Measurements from ENCODE around the gene THAP12. TPM values are rescaled to one million over a fixed set of nuclear protein-coding genes. Genes with fewer than 3 reads are reported as not detected.

THAP12 gene
- total RNA-seq, 2 experiments from 2014 or later = 51.1 to 52.9 TPM

DNA sequence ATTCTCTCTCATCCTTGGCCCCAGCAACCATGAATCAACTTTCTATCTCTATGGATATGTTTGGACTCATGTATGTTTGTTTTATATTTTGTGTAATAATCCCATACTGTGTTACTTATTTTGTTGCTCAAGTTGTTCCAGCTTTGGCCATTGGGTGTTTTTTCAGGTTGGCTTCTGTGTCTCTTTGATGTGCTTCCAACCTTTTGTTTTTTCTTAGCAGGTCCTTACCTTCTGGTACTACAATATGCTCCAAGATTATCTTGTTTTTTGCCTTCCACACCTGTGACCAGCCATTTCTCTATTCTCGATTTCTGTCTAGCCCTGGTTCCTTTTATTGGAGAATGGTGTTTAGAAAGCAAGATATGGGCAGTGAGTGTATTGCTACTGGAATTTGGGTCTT is 14.4 kb upstream of the THAP12 start:
- no peak for DNase-seq
- H3K27ac Mint-ChIP-seq = no peak overlapping the region
- H3K4me1 Mint-ChIP-seq = no peaks in the 10 kb centered on the region
- no peaks in the 10 kb centered on the region for H3K27me3 Mint-ChIP-seq
- H3K4me3 Mint-ChIP-seq = no peak overlapping the region
- CTCF ChIA-PET = no interaction called here
- H3K9me3 Mint-ChIP-seq = no peaks in the 10 kb centered on the region
- POLR2A ChIA-PET = interaction anchor here (1.1 kb wide), 1 partner anchor 15 kb away, joined by 3 read pairs; no protein-coding TSS in a partner anchor
- no peaks in the 10 kb centered on the region for H3K36me3 Mint-ChIP-seq (ENCODE audit: low read depth)

DNA sequence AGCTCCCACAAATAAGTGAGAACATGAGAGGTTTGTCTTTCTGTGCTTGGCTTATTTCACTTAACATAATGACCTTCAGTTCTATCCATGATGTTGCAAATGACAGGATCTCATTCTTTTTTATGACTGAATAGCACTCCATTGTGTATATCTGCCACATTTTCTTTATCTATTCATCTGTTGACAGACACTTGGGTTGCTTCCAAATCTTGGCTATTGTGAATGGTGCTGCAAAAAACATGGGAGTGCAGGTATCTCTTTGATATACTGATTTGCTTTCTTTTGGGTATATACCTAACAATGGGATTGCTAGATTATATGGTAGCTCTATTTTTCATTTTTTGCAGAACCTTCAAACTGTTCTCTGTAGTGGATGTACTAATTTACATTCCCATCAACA is 13.5 kb upstream of the THAP12 start:
- no peaks in the 10 kb centered on the region for H3K36me3 Mint-ChIP-seq (ENCODE audit: low read depth)
- POLR2A ChIA-PET = no interaction called here
- no peak overlapping the region for H3K4me3 Mint-ChIP-seq
- no peaks in the 10 kb centered on the region for H3K4me1 Mint-ChIP-seq
- CTCF ChIA-PET = no interaction called here
- no peaks in the 10 kb centered on the region for H3K27me3 Mint-ChIP-seq
- H3K27ac Mint-ChIP-seq = no peak overlapping the region
- H3K9me3 Mint-ChIP-seq = no peaks in the 10 kb centered on the region
- no peak for DNase-seq

DNA sequence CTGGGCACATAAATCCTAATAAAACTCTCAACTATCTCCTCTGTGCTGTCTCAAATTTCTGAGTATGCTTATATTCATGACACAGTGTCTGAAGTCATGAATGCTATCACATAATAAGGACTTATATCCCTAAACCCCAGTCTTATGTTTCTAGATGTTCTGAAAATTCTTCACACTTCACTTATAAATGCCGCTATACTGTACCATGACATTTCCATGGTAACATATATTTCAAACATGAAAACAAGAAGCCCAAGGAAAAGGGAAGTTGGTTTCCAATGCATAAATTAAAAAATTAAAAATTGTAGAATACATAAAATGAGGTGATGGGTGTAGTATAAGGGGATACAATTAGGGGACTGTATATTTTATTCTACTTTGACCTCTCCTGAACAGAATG is 11.9 kb upstream of the THAP12 start:
- no peak for DNase-seq
- Mint-ChIP-seq H3K4me3 (no peak overlapping the region), H3K9me3 (no peaks in the 10 kb centered on the region), H3K27me3 (no peaks in the 10 kb centered on the region), H3K4me1 (no peaks in the 10 kb centered on the region), H3K36me3 (ENCODE audit: low read depth) (no peaks in the 10 kb centered on the region), H3K27ac (no peak overlapping the region)
- POLR2A ChIA-PET = no interaction called here
- CTCF ChIA-PET = no interaction called here

DNA sequence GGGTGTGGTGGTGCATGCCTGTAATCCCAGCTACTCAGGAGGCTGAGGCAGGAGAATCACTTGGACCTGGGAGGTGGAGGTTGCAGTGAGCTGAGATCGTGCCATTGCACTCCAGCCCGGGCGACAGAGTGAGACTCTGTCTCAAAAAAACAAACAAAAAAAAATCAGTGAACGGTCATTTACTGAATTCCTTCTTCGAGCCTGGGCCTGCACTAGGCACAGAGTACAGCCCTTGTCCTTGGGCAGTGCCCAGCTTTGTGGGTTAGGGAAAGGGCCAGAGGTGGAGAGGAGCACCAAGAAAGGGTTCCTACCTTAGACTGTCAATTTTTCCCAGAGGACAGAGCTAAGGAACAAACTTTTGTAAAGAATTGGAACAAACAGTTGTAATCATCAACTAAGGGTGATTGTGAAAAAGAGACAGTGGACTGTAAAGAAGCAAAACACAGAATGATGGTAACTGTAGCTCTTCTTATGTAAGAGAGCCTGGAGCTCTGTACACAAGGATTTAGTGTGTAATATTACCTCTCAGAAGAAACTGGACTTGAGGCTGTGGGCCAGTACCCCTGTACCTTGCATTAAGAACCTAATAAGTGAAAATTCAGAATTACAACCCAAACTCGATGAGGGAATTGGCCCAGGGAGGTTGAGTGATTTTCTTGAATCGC is 11.0 kb upstream of the THAP12 start:
- ChIA-PET POLR2A (no interaction called here), CTCF (interaction anchor here (0.7 kb wide), 1 partner anchor 66 kb away, joined by 3 read pairs; no protein-coding TSS in a partner anchor)
- H3K36me3 Mint-ChIP-seq (ENCODE audit: low read depth) = no peaks in the 10 kb centered on the region

DNA sequence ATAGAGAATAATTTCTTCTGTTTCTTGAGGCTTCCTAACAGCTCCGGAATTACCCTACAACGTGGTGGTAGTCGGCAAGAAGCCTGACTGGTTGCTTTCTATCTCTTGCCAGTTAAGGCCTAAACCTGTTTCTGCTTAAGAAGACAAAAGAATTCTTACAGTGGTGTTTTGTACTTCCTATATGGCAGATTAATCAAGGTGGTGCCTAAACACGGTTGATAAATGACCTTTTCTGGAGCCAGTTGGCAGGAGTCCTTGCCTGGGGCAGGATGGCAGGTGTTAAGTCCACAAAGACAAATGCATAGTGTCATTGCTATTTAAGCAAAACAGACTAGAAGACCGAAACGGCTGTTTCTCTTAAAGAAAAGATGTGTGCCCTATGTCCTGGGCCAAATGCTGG is 10.1 kb upstream of the THAP12 start:
- no peak for DNase-seq
- no peaks in the 10 kb centered on the region for H3K9me3 Mint-ChIP-seq
- no peaks in the 10 kb centered on the region for H3K36me3 Mint-ChIP-seq (ENCODE audit: low read depth)
- ChIA-PET POLR2A (no interaction called here), CTCF (no interaction called here)
- no peaks in the 10 kb centered on the region for H3K4me1 Mint-ChIP-seq
- H3K27me3 Mint-ChIP-seq = no peaks in the 10 kb centered on the region
- no peak overlapping the region for H3K27ac Mint-ChIP-seq
- no peak overlapping the region for H3K4me3 Mint-ChIP-seq

More for the DNA sequence above, 11.0 kb upstream of the THAP12 start:
- Mint-ChIP-seq H3K4me3 (no peak overlapping the region), H3K9me3 (no peaks in the 10 kb centered on the region), H3K27me3 (no peaks in the 10 kb centered on the region), H3K27ac (no peak overlapping the region), H3K4me1 (no peaks in the 10 kb centered on the region)
- DNase-seq = no peak

DNA sequence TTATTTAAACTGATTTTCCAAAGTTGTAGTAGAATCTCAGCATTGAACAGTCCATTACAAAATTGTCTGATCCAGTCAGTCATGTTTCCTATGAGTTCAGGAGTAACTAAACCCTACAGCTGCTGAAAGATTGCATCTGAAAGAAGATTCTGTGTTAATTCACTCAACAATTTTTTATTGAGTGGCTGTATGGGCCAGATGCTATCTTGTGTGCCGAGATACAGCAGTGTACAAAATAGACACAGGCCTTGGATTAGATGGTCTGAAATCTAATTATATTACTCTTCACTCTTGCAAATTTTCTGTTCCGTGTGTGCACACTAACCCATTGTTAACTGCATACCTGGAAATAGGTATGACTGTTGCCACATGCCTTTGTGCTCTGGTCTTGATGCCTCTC is 7.5 kb upstream of the THAP12 start:
- Mint-ChIP-seq H3K27ac (no peak overlapping the region), H3K9me3 (no peaks in the 10 kb centered on the region), H3K36me3 (ENCODE audit: low read depth) (no peaks in the 10 kb centered on the region), H3K27me3 (no peaks in the 10 kb centered on the region), H3K4me1 (peaks cover 3% of the 10 kb centered on the region), H3K4me3 (no peak overlapping the region)
- ChIA-PET POLR2A (no interaction called here), CTCF (no interaction called here)
- no peak for DNase-seq

DNA sequence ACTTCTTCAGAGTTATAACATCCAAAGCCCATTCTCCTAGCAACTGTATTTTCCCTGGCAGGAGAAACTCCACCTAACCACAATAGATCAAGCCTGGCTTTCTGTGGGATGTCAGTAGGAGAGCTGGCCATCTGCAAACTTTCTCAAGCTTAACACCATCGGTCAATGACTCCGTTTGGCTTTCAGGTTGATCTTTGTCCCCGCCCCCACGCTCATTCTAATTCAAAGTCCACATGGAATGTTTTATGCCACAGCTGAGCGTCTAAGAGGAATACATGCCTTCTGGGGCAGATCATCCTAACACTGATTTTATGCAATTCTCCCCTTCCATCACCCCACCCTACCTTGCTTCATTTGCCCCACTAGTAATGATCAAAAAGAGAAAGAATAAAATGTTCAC is 5.0 kb upstream of the THAP12 start:
- H3K27ac Mint-ChIP-seq = no peak overlapping the region
- ChIA-PET CTCF (no interaction called here), POLR2A (no interaction called here)
- H3K27me3 Mint-ChIP-seq = no peaks in the 10 kb centered on the region
- H3K9me3 Mint-ChIP-seq = no peaks in the 10 kb centered on the region
- H3K36me3 Mint-ChIP-seq (ENCODE audit: low read depth) = no peaks in the 10 kb centered on the region
- no peak overlapping the region for H3K4me3 Mint-ChIP-seq
- DNase-seq = no peak
- H3K4me1 Mint-ChIP-seq = peaks cover 21% of the 10 kb centered on the region

DNA sequence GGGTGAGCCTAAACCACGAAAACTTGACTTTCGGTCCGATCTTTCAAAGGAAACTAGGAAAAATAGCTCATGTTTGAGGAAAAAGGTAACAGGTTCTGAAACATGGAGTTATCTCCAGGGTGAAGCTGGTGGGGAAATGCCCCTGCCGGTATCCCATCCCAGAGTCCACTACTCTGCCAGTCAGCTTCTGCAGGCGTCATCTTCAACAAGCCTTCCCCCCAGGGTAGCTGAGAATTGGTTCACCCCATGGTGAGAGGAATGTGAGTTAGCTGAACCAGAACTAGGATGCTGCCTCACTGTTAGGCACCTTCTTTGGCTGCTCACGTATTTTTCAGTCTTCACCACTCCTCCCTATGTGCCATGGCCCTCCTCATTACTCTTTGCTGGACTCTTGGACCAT is 1.3 kb upstream of the THAP12 start:
- no peaks in the 10 kb centered on the region for H3K27me3 Mint-ChIP-seq
- no peak overlapping the region for H3K27ac Mint-ChIP-seq
- POLR2A ChIA-PET = interaction anchor here (1.2 to 3.0 kb wide), 2 partner anchors 59 to 62 kb away, joined by 5 to 16 read pairs; partner anchors contain the start of gene EMSY
- peaks cover 11% of the 10 kb centered on the region for H3K36me3 Mint-ChIP-seq (ENCODE audit: low read depth)
- CTCF ChIA-PET = interaction anchor here (0.9 to 1.5 kb wide), 3 partner anchors 66 to 340 kb away, joined by 3 to 8 read pairs (median 3); no protein-coding TSS in a partner anchor
- H3K4me3 Mint-ChIP-seq = peak overlapping the region; percentile 87
- H3K4me1 Mint-ChIP-seq = peaks cover 44% of the 10 kb centered on the region
- no peaks in the 10 kb centered on the region for H3K9me3 Mint-ChIP-seq
- DNase-seq = no peak

DNA sequence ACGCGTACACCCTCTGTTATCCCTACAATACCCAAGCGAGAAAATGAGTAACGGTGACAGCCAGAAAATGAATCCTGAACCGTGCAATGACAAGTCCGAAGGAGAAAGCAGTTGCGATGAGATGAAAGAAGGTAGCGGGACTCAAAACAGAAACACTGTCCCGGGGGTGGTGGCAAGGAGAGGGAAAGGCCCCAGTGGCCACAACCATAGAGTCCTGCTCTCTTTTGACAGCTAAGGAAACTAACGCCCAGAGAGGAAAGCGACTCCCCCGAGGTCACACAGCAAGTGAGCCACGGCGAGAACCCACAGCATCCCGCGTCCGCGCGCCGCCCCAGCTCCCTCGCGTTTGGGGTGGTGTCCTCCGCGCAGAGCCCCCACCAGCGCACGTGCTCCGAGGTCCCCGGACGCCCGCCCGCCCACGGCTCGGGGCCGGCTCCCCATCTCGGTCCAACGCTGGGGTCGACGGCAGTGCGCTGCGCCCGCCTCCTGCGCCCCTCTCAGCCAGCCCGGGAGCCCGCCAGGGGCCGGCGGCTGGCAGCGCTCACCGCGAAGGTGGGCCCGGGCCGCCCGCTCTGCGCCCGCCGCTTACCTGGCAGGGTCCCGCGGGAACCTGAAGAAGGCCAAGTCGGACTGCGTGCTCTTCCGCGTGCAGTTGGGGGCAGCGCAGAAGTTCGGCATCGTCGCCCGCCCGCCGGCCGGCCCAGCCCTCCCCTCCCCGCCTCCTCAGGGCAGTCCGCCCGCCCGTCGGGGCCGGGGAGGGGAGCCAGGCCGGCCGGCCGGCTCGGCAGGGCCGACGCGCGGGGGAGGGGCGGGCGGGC is 564 bp downstream of the THAP12 start:
- Mint-ChIP-seq H3K36me3 (ENCODE audit: low read depth) (peaks cover 11% of the 10 kb centered on the region), H3K4me3 (peak overlapping the region; percentile 91), H3K27ac (peak overlapping the region; percentile 85), H3K4me1 (peaks cover 52% of the 10 kb centered on the region), H3K27me3 (no peaks in the 10 kb centered on the region), H3K9me3 (no peaks in the 10 kb centered on the region)
- ChIA-PET CTCF (interaction anchor here (1.5 kb wide), 1 partner anchor 172 kb away, joined by 8 read pairs; no protein-coding TSS in a partner anchor), POLR2A (interaction anchor here (0.6 to 3.0 kb wide), 6 partner anchors 9 to 207 kb away, joined by 3 to 16 read pairs (median 3); partner anchors contain the start of gene EMSY)
- DNase-seq = peak; percentile 62

DNA sequence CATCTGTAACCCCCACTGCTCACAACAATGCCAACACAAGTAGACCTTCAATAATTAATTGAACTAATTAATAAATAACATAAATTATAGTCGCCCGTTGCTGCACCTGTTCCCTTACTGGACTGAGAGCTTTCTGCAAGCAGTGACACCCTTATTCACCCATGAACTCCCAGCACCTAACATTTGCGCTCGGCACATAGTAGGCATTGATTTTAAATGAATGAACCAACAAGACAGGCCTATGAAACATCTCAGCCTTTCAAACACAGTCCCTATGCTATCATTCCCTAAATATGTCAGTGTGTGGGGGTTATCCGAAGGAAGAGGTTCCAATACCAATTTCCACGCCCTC is 1.1 kb downstream of the THAP12 start:
- Mint-ChIP-seq H3K27ac (peak overlapping the region; percentile 85), H3K36me3 (ENCODE audit: low read depth) (peaks cover 11% of the 10 kb centered on the region), H3K9me3 (no peaks in the 10 kb centered on the region), H3K27me3 (no peaks in the 10 kb centered on the region), H3K4me3 (peak overlapping the region; percentile 91), H3K4me1 (peaks cover 54% of the 10 kb centered on the region)
- ChIA-PET POLR2A (interaction anchor here (0.6 to 3.0 kb wide), 6 partner anchors 9 to 208 kb away, joined by 3 to 16 read pairs (median 3); partner anchors contain the start of gene EMSY), CTCF (no interaction called here)
- DNase-seq = no peak

DNA sequence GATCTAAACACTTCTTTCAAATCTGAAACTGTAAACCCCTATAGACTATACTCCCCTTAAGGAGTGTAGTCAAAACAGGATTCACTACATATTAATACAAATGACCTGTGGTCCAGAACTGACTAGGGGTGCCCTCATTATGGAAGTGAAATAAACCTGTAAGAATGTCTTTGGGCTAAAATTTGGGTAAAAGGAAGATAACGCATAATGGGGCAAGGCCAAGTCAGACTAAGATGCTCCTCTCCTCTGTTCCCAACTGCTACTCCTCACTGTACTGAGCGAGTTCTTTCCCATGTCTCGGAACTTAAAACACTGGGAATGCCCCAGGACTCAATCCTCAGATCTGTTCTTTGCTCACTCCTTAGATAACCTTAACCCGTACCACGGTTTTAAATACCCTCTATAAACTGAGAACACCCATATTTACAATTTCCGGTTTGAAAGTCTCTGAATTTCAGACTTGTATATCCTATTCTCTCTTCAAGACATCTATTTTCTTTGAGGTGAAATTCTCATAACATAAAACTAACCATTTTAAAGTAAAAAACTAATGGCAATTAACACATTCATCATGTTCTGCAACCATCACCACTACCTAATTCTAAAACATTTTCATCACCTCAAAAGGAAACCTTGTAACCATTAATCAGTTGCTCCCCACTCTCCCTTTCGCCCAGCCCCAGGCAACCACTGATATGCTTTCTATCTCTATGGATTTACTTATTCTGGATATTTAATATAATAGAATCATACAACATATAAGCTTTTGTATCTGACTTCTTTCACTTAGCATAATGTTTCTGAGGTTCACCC is 4.0 kb downstream of the THAP12 start:
- no peak for DNase-seq
- no peaks in the 10 kb centered on the region for H3K27me3 Mint-ChIP-seq
- H3K27ac Mint-ChIP-seq = no peak overlapping the region
- ChIA-PET CTCF (no interaction called here), POLR2A (no interaction called here)
- no peaks in the 10 kb centered on the region for H3K9me3 Mint-ChIP-seq
- peaks cover 54% of the 10 kb centered on the region for H3K4me1 Mint-ChIP-seq
- peaks cover 11% of the 10 kb centered on the region for H3K36me3 Mint-ChIP-seq (ENCODE audit: low read depth)
- no peak overlapping the region for H3K4me3 Mint-ChIP-seq

DNA sequence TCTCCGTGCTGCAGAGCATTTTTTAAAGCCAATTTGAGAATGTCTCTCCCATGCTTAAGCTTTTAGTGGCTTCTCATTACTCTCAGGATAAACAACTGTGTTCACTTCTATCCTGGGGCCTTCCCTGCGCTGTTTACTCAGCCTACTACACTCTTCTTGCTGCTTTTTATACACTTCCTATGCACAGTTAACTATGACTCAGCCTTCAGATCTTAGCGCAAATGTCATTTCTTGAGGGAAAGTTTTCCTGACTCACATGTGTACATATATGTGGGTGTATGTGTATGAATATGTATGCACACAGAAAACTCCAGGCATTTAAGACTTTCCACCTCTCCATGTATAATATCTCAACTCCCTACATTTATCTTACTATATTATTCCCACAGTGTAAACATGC is 9.8 kb downstream of the THAP12 start:
- Mint-ChIP-seq H3K4me1 (peaks cover 28% of the 10 kb centered on the region), H3K4me3 (no peak overlapping the region), H3K27ac (peak overlapping the region; percentile 29), H3K9me3 (no peaks in the 10 kb centered on the region), H3K27me3 (no peaks in the 10 kb centered on the region), H3K36me3 (ENCODE audit: low read depth) (no peaks in the 10 kb centered on the region)
- ChIA-PET CTCF (no interaction called here), POLR2A (interaction anchor here (1.0 kb wide), 1 partner anchor 9 kb away, joined by 3 read pairs; no protein-coding TSS in a partner anchor)
- DNase-seq = no peak

DNA sequence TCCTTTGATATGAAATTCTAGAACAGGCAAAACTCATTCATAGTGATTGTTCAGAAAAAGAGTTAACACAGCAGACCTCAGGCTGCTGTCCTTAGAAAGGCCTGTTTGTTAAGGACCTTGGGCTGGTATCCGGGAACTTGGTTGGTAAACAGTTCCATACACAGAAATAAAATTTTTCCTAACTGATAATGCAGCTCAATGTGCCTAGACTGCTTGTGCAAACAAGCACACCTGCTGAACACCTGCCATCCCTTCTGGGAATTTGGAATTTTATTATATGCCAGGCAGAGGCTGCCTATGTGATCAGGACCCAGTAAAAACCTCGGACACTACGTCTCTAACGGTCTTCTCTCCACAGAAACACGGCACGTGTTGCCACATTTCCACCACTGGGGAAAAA is 11.5 kb downstream of the THAP12 start:
- Mint-ChIP-seq H3K27ac (no peak overlapping the region), H3K27me3 (no peaks in the 10 kb centered on the region), H3K4me1 (peaks cover 27% of the 10 kb centered on the region), H3K36me3 (ENCODE audit: low read depth) (peaks cover 7% of the 10 kb centered on the region), H3K4me3 (no peak overlapping the region), H3K9me3 (no peaks in the 10 kb centered on the region)
- POLR2A ChIA-PET = no interaction called here
- DNase-seq = no peak
- CTCF ChIA-PET = no interaction called here
